GM23248 (cell line): ENCODE data around the gene LPP.

Experiments
- EZH2 ChIP-seq: fragments of 200-600 bp; sonication (generic); IDR thresholded peaks from 2 replicates; pipeline ENCODE4 v1.6.1; 2018; ENCODE audit warnings: antibody characterized with exemption, mild to moderate bottlenecking; ENCODE audit not compliant: insufficient read depth, poor library complexity, severe bottlenecking
- EZH2phosphoT487 ChIP-seq: fragments of 200-600 bp; sonication (generic); IDR thresholded peaks from 2 replicates; pipeline ENCODE4 v1.6.1; 2018; ENCODE audit warnings: antibody characterized with exemption, moderate library complexity, mild to moderate bottlenecking, low read depth; ENCODE audit not compliant: insufficient read depth

- no peak for TF ChIP-seq EZH2
- no peak for TF ChIP-seq EZH2phosphoT487
These were observed 207.9 kb downstream of the LPP start for GRCh38 chr3:188361888-188362287.
